NCI-H345 treated with DMSO at 0.1 percent for 48 hours (cell line): ENCODE results near the gene GRB14.
"Not testable (repeated sequence)": the region's sequence is repeated elsewhere in the genome, so short reads cannot be mapped to it uniquely, and the experiment has no call there.

Experiments used
- DNase-seq: peaks from one replicate; lab custom pipeline; 2025; ENCODE audit not compliant: unreplicated experiment; lab: John Stamatoyannopoulos, UW

The GRB14 gene

DNA sequence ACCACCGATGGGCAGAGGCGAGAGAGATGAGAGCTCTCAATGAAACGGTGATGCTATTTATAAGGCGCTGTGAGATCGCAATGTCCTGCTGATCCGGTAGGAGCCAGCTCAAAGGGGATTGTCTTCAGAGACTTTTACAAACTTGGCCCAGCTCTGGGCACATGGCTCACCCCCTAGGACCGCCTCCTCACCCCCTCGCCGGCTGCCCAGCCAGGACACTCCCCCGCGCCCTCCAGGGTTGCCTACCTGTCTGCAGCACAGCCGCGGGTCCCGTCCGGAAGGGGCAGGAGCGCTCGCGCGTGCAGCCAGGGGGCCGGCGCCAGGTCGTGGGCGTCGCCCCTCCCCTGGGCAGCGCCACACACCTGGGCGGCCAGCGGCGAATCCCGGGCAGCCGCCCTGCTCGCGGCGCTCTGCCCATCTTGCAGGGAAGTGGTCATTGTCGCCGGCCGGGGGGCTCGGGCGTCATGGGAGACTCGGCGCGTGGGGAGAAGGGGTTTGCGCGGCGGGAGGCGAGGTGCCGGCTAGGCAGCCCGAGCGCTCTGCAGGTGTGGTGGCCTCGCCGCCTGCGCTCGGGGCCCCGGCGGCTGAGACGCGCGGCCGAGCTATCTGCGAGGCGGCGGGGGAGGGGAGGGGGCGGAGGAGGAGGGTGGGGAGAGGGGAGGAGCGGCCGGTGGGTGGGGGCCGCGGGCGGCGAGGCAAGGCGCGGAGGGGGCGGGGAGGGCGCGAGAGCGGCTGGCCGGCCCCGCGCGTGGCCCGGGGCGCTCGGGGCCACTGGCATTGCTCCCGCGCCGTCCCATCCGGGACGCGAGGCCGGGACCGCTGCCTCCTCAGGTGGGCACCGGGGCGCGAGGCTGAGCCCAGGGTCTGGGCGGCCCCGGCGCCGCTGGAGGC, at the start of gene GRB14:
Gene GRB14 (minus strand): TSS at position 610 of the 891 bp plus-strand sequence. CDS start 173 bp downstream, at position 437.
- DNase-seq: peak; percentile 44

- DNase-seq: no peak
Observed at GRCh38 chr2:164669291-164669690, 48.0 kb upstream of the GRB14 start.

GRCh38 chr2:164667566-164667965, 46.3 kb upstream of the GRB14 start:
- no peak for DNase-seq

GRCh38 chr2:164664070-164664469, 42.8 kb upstream of the GRB14 start:
- DNase-seq: no peak

GRCh38 chr2:164662868-164663631, 41.8 kb upstream of the GRB14 start:
- no peak for DNase-seq

GRCh38 chr2:164662066-164662465, 40.8 kb upstream of the GRB14 start:
- DNase-seq: no peak

- no peak for DNase-seq
Observed at GRCh38 chr2:164661349-164661748, 40.1 kb upstream of the GRB14 start.

DNA sequence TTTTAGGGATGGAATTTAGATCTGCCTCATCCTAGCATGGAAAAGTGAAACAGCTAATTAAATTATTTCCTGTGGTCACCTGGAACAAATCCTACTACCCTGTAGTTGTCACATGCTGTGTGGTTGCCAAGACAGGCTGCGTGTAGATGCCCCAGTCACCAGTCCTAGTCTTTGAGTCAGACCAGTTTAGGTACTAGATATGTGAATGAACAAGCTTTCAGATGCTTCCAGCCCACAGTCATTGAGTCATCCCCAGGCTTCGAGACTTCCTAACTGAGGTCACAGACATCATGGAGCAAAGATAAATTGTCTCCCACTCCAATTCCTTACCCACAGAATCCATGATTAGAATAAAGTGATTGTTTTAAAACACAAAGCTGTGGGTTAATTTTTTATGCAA, 35.8 kb upstream of the GRB14 start:
- DNase-seq: no peak

DNA sequence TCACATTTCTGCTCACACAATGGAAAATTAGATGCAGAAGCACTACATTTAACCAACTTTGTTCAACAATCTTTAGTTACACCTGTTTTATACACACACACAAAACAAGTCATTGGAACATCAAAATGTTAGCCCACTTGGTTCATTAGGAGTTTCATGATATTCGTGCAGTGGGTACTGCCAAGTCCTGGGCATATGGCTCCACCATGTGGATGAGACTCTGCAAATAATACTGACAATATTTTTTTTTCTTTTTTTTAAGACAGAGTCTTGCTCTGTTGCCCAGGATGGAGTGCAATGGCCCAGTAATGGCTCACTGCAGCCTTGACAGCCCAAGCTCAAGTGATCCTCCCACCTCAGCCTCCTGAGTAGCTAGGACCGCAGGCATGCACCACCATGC, 34.5 kb upstream of the GRB14 start:
- no peak for DNase-seq

GRCh38 chr2:164655336-164655735, 34.1 kb upstream of the GRB14 start:
- no peak for DNase-seq

DNA sequence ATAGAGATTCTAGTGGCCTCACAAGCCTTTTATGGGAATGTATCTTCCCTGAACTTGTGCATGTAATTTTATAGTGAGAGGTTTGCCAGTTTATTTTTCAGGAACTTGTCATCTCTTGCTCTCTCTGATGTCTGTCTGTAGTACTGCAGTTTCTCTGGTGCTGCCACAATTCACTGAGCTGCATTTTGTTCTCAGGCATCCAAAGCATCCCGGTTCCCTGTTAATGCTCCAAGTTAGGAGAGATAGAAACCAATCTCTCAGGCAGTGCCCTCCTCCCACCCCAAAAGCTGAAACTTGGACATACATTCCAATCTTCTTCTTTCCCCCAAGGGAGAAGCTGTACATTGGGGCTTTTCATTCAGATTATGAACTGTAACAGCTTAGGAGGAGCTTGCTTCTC, 30.1 kb upstream of the GRB14 start:
- DNase-seq: no peak

DNA sequence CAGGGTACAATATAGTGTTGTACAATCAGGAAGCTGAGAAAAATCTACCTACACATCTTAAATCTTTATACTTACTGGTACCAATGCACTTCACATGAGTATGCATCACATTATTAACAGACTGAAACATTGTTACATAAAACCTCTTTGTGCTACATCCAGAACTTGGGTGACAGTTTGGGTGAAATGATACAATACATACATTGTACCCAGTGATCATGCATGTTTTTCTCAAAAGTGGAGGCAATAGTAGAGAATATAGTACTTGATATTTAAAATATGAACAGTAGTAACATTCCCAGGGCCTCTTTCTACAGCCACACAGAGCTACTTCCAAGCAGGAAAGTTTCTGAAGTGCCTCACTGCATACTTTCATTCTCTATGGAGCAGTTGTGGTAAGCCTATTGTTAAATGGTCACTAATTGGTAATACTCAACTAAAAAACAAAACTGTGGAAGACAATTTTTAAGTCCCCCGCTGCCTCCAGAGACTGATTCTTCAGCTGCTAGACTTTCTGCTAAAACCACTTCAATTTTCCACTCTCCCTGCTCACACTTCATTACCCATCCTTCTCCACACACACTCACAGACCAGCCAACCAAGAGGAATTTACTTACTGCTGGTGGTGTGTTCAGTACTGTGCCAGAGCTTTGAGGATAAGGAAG, 22.9 kb upstream of the GRB14 start:
- no peak for DNase-seq

DNA sequence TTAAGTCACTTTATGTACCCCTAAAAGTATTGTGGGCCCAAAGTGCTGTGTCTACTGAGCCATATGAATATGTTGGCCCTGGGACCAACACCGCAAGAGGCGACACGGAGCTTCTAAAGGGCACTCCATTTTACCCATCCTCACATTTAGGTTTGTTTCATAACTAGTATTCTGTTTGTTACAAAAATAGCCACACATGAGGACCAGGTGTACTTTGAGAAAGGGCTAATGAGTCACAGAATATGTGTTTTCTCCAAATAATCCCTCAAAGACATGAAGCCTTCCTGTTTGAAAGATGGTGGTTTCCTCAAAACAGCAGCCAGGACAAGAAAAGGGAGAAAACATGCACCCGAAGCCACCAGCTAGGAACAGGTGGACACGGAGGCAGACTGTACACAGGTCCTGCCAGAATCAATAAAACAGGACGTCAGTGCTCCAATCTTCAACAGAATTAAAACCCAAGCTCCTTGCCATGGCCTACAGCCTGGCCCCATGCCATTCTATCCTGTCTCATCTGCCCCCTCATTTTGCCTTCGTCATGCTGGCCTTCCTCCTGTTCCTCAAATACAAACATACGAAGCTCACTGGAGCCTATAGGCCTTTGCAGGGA, 21.8 kb upstream of the GRB14 start:
- no peak for DNase-seq

DNA sequence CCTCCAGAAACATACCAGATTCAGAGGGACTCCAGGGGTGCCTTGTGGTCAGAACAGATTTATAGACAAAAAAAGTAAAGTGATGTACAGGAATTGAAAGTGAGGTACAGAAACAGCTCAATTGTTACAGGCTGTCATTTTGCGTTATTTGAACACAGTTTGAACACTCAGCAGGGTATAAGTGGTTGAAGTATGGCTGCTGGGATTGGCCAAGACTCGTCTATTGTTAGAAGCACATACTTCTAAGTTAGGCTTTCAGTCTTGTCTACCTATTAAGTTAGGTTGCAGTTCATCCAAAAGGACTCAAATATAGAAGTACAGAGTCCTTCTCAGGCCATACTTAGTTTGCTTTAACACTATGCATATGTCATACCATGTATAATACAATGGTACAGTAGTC, 21.0 kb upstream of the GRB14 start:
- DNase-seq: no peak

DNA sequence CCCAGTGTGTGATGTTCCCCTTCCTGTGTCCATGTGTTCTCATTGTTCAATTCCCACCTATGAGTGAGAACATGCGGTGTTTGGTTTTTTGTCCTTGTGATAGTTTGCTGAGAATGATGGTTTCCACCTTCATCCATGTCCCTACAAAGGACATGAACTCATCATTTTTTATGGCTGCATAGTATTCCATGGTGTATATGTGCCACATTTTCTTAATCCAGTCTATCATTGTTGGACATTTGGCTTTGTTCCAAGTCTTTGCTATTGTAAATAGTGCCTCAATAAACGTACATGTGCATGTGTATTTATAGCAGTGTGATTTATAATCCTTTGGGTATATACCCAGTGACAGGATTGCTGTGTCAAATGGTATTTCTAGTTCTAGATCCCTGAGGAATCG, 7.0 kb upstream of the GRB14 start:
- not testable (repeated sequence) for DNase-seq

DNA sequence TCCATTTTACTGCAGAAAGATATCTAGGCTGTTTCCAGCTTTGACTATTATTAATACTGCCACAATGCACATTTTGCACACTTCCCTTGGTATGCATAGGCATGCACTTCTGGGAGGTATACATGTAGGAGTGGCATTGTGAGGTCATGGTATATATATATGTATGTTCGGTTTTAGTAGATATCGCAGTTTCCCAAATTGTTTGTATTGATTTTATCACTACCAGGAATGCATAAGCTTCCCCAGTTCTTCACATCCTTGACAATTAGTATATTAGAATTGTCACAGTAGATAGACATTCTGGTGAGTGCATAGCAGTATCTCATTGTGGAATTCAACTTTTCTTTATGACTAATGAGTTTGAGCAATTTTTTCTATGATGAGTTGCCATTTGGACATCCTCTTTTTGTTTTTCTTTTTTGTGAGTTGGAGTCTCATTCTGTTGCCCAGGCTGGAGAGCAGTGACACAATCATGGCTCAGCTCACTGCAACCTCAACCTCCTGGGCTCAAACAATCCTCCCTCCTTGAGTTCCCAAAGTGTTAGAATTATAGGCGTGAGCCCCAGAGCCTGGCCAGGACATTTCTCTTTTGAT, 4.2 kb upstream of the GRB14 start:
- no peak for DNase-seq

DNA sequence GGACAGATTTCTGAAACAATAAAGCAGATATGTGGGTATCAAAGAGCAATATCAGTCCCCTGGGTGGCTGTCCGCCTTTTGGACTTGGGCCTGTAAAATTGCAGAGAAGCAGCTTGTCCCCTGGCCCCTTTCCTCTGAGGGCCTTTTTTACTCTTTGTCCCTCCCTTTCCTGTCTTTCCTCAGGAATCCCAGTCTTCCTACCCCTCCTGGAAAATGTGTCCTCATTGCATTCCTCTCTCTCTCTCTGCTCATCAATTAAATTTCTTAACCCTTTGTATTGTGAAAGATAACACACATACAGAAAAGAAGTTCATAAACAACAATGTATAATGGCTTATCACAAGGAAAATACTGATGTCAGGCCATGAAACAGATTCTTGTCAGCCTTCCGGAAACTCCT, 3.0 kb upstream of the GRB14 start:
- DNase-seq: no peak

DNA sequence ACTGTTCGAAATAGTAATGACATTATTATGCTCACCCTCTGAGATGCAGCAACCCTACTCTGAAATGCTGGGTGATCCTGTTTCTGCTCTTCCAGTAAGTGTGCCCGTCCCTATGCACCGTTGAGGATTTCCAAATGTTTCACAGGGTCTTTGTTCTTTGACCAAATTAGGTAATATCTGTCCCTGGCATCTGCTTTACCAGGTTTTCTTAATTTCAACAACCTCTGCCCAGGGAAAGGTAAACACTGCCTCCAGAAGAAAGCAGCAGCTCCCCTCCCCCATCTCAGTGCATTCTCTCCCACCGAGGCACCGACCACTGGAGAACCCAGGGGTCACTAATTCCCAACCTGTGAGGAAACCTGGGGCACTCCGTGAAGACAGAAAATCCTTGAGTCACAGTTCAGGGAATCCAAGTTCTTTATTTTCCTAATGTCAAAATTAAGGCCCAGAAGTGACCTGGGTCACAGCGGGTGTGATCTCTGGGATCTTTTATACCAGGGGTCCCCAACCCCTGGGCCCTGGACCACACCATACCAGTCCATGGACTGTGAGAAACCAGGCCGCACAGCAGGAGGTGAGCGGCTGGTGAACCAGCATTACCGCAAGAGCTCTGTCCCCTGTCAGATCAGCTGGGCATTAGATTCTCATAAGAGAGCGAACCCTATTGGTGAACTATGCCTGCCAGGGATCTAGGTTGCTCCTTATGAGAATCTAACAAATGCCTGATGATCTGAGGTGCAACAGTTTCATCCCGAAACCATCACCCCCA, 1.2 kb upstream of the GRB14 start:
- no peak for DNase-seq

DNA sequence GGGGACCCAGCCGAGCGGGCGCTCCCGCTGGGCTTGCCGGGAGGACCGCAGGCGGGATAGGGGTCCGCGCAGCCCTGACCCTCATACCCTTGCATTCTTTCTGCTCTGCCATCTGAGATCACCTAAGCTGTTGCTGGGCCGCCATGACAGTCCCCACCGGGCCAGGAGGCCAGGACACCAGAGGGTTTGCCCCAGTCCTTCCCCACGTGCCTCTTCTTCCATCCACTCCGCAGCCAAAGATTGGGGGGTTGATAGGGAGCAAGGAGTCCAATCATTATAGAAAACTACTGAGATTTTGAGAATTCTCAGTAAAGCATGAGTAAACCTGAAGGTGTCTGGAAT, 453 bp upstream of the GRB14 start:
- peak; percentile 22 for DNase-seq

DNA sequence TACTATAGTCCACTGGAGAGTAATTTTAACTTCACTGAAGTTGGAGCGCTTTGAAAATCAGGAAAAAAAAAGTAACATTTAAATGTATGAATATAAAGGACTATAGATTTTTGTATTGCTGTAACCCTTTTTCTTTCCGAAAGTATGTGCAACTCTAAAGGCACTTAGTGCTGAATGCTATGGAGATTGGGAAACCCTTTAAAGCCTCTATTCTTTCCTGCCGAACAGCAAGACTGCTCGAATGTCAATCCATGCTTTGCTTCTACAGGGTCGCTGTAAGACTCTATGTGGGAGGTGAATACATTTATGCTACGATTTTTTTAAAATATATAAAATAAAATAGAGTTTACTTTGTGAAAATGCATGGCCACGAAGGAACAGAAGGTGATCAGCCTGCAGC, 825 bp downstream of the GRB14 start:
- DNase-seq: peak; percentile 44
